PC-9 (cell line): ENCODE measurements around the gene MTCL1.

Experiments
- CTCF ChIP-seq: fragments of 200-600 bp; sonication (generic); conservative IDR thresholded peaks from 2 replicates; pipeline ENCODE4 v1.6.1; 2017; ENCODE audit warnings: mixed run types, antibody characterized with exemption, mild to moderate bottlenecking, moderate library complexity
- EZH2 ChIP-seq: fragments of 200-600 bp; sonication (generic); IDR thresholded peaks from 2 replicates; pipeline ENCODE4 v1.8.0; 2017; ENCODE audit warnings: antibody characterized with exemption, low read depth

GRCh38 chr18:8856212-8856611 lies 150.9 kb downstream of the MTCL1 start:
- TF ChIP-seq CTCF: no peak
- TF ChIP-seq EZH2: no peak
